Activated T-cell treated with anti-CD3 and anti-CD28 coated beads, Interleukin-2, amount 50 U/mL, for 1 hour (primary cell): Measurements from ENCODE around the gene CCNJL.
"Not testable (repeated sequence)": the region's sequence is repeated elsewhere in the genome, so short reads cannot be mapped to it uniquely, and the experiment has no call there.

ENCODE experiments used
- DNase-seq: peaks from one replicate; pipeline ENCODE4 v3.0.0-alpha.2; 2020

CCNJL gene

GRCh38 chr5:160260006-160260775 is 52.2 kb downstream of the CCNJL start:
- no peak for DNase-seq

- no peak for DNase-seq
These were observed 53.0 kb downstream of the CCNJL start for GRCh38 chr5:160259341-160259740.

- DNase-seq: no peak
These were observed 57.7 kb downstream of the CCNJL start for GRCh38 chr5:160254706-160255105.

- DNase-seq: no peak
These were observed 58.9 kb downstream of the CCNJL start for GRCh38 chr5:160253441-160253840.

- DNase-seq: no peak
These were observed 59.4 kb downstream of the CCNJL start for GRCh38 chr5:160252916-160253315.

GRCh38 chr5:160251406-160252155 is 60.8 kb downstream of the CCNJL start:
- DNase-seq: no peak

GRCh38 chr5:160250826-160251225 is 61.5 kb downstream of the CCNJL start:
- DNase-seq: no peak

- DNase-seq: no peak
These were observed 62.1 kb downstream of the CCNJL start for GRCh38 chr5:160250226-160250625.

- not testable (repeated sequence) for DNase-seq
These were observed 62.8 kb downstream of the CCNJL start for GRCh38 chr5:160249570-160249969.

GRCh38 chr5:160245506-160246086 is 66.8 kb downstream of the CCNJL start:
- no peak for DNase-seq

- DNase-seq: no peak
These were observed 70.2 kb downstream of the CCNJL start for GRCh38 chr5:160242145-160242544.

GRCh38 chr5:160240350-160240749 is 72.0 kb downstream of the CCNJL start:
- no peak for DNase-seq

GRCh38 chr5:160237571-160238093 is 74.7 kb downstream of the CCNJL start:
- no peak for DNase-seq

GRCh38 chr5:160235731-160236130 is 76.6 kb downstream of the CCNJL start:
- DNase-seq: no peak

GRCh38 chr5:160233215-160233614 is 79.1 kb downstream of the CCNJL start:
- no peak for DNase-seq

- no peak for DNase-seq
These were observed 80.5 kb downstream of the CCNJL start for GRCh38 chr5:160231783-160232342.

- no peak for DNase-seq
These were observed 81.5 kb downstream of the CCNJL start for GRCh38 chr5:160230686-160231527.

GRCh38 chr5:160229190-160229742 is 83.1 kb downstream of the CCNJL start, which contains the start of gene FABP6:
TSS of gene FABP6 (plus strand) at chr5:160229506. CDS start at chr5:160229558, 52 bp downstream.
- DNase-seq: no peak

- no peak for DNase-seq
These were observed 85.4 kb downstream of the CCNJL start for GRCh38 chr5:160227012-160227411.

- DNase-seq: no peak
These were observed 91.3 kb downstream of the CCNJL start for GRCh38 chr5:160221082-160221481.

GRCh38 chr5:160219356-160219755 is 93.0 kb downstream of the CCNJL start:
- DNase-seq: no peak

- DNase-seq: no peak
These were observed 98.8 kb downstream of the CCNJL start for GRCh38 chr5:160213537-160213936.
